ENCODE measurements around the gene TSPAN3.

DNA sequence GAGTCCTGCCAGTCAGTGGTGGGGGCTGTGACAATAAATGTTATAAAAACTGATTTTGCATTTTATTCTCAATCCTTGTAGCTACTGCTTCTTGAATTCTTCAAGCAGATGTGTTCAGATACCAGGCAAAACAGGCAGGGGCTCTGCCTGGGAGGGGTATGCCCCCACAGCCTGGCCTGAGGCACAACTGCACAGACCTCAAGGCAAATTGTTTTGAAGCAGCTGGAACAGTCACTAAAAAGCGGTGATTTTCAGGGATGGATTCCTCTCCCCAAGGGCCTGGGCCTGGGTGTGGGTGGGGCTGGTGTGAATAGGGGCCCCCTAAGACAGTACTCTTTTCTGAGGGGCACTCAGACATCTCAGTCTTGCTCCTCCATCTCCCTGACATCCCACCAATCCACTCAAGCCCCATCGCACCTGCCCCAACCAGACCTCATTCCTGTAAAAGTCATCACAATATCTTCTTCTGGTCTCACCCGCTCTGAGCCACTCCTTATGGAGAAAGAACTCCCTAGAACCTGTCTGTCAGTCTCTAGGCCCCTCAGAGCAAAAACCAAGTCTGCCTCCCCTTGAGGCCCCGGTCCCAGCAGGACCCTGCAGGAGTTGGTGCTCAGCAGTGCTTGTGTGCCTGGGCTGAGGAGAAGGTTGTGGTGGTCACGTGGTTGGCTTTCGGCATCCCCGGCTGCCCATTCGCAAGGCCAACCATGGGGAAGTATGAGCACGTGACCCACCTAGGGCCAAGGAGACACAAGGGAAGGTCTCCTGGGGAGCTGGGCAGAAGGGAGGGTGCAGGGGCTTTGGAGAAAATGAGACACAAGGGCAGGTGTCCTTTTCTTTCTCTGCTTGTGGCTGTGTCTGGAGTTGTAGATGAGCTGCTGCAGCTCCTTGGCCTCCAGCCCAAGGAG lies 78.9 kb downstream of the TSPAN3 start:
- TF ChIP-seq, protein P1, sequence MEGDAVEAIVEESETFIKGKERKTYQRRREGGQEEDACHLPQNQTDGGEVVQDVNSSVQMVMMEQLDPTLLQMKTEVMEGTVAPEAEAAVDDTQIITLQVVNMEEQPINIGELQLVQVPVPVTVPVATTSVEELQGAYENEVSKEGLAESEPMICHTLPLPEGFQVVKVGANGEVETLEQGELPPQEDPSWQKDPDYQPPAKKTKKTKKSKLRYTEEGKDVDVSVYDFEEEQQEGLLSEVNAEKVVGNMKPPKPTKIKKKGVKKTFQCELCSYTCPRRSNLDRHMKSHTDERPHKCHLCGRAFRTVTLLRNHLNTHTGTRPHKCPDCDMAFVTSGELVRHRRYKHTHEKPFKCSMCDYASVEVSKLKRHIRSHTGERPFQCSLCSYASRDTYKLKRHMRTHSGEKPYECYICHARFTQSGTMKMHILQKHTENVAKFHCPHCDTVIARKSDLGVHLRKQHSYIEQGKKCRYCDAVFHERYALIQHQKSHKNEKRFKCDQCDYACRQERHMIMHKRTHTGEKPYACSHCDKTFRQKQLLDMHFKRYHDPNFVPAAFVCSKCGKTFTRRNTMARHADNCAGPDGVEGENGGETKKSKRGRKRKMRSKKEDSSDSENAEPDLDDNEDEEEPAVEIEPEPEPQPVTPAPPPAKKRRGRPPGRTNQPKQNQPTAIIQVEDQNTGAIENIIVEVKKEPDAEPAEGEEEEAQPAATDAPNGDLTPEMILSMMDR (IDR thresholded peaks at IDR 0.05; ENCODE audit: low read depth, low read length, poor library complexity, severe bottlenecking), result no peak
- TF ChIP-seq EZH2phosphoT487 (IDR thresholded peaks at IDR 0.05; ENCODE audit: borderline replicate concordance, low read length), result no peak

All from DOHH2 (cell line).